GM19238 (cell line): Measurements from ENCODE around the gene BEST2.
"Not testable (repeated sequence)": the region's sequence is repeated elsewhere in the genome, so short reads cannot be mapped to it uniquely, and the experiment has no call there.

Source experiments
- DNase-seq: peaks from one replicate; pipeline ENCODE4 v3.0.0; 2011; ENCODE audit warnings: low spot score; ENCODE audit not compliant: insufficient read length

BEST2 gene

DNA sequence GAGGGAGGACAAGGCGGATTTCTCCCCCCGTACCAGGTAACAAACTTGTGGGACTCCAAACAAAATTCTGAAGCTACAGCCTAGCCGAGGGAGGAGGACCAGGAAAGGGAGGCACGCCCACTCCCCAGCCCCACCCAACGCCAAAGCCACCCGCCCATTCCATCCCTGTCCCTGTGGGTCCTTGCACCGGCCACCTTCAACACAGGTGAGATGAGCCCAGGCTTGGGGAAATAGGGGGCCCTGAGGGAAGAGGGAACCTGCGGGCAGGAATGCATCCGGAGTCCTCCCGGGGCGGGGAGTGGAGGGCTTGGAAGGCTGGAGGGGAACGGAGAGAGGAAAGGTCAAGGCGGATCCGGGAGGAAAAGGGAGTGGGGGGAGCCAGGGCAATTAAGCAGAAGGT is at the start of gene BEST2:
Gene BEST2 (plus strand): TSS at position 157 of the 400 bp plus-strand sequence. CDS start 802 bp downstream, outside the sequence.
- DNase-seq, result no peak

- peak; percentile 44 for DNase-seq
Measured at GRCh38 chr19:12703046-12703445, 48.5 kb upstream of the BEST2 start.

DNA sequence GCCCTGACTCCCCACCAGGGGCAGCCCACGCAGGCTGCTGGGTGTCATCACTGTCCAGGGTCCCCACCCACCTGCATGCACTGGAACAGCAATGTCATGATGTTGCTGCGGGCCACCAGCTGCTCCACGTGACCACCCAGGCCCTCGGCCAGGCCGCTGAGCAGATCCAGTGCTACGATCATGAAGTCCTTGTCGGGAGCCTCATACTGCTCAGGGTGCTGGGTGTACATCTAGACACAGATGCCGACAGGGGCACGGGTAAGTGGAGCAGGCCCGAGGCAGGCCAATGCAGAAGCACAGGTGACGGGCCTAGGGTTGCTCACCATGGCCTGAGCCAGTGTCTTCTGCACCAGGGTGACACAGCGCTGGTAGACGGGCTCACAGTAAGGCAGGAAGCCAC is 46.4 kb upstream of the BEST2 start:
- DNase-seq, result no peak

DNA sequence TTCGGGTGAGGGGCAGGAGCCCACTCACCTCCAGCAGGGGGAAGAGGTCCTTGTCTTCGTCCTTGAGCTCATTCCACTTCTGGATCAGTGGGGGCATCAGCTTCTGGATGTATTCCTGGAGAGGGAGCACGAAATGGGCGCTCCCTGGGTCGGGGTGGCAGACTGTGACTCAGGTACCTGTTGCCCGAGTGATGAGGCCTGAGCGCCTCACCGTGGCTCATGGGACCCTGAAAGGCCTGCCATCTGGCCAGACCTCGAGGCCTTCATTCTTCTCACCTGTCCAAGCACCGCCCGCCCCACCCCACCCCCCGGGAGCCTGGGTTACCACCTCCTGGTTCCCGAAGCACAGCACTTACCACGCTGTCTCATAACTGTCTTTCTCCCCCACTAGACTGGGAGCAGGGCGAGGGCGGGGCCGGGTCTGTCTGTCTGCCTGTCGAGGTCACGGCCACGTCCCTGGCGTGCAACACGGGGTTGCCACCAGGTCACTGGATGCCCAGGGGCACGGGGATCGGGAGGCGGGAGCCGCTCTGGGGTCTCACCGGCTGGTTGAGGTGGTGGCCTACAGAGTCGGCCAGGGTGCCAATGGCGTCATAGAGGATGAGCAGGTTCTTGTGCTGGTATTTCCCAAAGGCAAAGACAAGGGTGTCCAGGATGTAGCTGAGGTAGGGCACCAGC is 45.8 kb upstream of the BEST2 start:
- DNase-seq, result no peak

- DNase-seq, result no peak
Measured at GRCh38 chr19:12706332-12706718, 45.3 kb upstream of the BEST2 start.

- no peak for DNase-seq
Measured at GRCh38 chr19:12708641-12709040, 43.0 kb upstream of the BEST2 start.

DNA sequence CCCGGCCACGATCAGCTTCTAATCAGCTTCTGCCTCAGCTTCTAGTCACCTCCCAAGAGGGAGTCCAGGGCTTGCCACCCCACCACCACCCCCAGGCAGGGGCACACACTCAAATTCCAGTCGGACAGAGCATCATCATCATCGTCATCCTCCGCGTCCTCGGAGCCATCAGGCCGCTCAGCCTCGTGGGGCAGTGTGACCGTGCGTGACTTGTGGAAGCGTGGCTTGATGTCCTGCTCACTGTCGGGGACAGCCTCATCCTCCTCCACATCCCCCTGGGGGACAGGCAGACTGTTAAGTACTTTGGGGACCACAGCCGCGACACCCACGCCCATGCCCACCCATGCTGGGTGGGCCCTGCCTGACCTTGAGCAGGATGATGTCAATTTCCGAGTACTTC is 40.4 kb upstream of the BEST2 start:
- no peak for DNase-seq

DNA sequence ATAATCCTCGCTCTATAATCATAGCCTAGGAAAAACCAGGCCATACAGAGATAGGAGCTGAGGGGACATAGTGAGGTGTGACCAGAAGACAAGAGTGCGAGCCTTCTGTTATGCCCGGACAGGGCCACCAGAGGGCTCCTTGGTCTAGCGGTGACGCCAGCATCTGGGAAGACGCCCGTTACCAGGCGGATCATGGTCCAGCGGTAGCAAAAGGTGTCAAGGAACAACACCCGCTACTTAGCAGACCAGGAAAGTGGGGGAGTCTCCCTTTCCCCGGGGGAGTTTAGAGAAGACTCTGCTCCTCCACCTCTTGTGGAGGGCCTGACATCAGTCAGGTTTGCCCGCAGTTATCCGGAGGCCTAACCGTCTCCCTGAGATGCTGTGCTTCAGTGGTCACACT is 39.5 kb upstream of the BEST2 start:
- DNase-seq, result not testable (repeated sequence)

- not testable (repeated sequence) for DNase-seq
Measured at GRCh38 chr19:12713304-12713703, 38.3 kb upstream of the BEST2 start.

DNA sequence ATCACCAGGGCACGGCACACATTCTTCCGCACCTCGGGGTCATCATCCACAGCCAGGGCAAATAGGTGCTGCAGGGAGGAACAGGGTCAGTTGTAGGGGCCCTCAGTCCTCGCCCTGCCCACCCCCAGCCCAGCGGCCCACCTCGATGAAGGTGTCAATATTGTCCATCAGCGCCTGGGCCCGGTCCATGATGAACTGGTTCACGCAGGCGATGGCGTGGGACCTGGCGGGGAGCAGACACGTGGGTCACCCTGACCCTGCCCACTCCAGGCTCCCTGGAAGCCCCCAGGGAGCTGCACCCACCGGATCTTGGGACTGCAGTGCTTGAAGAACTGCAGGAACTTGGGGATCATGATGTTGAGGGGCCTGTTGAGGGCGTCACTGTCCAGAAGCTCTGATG is 36.5 kb upstream of the BEST2 start:
- no peak for DNase-seq

DNA sequence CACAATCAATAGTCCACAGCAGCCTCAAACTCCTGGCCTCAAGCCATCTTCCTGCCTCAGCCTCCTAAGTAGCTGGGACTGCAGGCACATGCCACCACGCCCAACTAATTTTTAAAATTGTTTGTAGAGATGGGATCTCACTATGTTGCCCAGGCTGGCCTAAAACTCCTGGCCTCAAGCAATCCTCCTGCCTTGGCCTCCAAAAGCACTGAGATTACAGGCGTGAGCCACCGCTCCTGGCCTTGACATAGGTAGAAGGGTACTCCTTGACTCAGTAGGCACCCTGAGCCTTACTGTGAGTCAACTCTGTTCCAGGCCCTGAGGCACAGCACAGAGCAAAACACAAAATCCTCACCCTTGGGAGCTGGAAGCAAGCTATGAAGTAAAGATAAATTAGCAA is 35.7 kb upstream of the BEST2 start:
- no peak for DNase-seq

DNA sequence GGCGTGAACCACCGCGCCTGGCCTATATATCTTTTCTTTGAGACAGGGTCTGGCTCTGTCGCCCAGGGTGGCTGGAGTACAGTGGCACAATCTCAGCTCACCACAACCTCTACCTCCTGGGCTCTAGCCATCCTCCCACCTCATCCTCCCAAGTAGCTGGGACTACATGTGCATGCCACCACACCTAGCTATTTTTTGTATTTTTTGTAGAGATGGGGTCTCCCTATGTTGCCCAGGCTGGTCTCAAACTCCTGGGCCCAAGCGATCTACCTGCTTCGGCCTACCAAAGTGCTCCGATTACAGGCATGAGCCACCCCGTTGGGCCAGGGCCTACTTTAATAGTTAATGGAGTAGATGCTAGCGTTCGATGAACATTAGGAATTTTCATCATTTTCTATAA is 31.3 kb upstream of the BEST2 start:
- DNase-seq, result no peak

- no peak for DNase-seq
Measured at GRCh38 chr19:12720851-12721655, 30.5 kb upstream of the BEST2 start.

GRCh38 chr19:12721656-12722565 is 29.7 kb upstream of the BEST2 start:
- DNase-seq, result peak; percentile 72

DNA sequence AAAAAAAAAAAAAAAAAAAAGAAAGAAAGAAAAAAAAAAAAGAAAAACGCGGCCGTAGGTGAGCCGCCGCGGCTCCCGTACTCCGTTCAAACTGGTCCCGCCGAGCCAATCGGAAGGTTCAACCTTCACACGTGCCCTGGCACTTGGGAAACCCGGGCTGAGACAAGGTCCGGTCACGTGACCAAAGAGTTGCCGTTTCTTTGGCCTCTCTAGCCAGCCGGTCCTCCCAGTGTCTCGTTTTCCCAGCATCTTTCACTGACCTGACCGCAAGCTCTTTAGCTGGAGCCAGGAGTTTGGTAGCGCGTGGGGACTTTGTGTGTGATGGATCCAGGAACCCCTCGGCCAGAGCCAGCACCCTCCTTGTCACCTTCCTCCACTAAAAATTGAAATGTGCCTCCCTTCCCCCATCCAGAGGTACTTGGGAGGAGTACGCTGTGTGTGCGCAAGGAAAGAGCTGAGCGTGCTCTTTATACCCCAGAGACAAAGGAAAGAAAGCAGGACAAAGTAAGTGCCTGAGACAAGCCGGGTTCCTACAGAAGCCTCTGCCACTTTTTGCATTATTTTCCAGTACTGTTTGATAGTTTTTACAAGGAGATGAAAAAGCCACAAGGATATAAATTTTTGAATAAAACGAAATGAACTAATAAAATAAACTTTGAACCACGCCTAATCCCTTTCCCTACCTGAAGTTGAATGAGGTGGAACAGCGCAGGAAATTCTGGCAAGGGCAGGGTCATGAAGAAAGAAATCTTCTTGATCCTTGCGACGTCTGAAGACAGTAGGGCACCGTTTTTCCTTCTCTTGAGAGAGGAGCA is 28.8 kb upstream of the BEST2 start:
- DNase-seq, result peak; percentile 99

DNA sequence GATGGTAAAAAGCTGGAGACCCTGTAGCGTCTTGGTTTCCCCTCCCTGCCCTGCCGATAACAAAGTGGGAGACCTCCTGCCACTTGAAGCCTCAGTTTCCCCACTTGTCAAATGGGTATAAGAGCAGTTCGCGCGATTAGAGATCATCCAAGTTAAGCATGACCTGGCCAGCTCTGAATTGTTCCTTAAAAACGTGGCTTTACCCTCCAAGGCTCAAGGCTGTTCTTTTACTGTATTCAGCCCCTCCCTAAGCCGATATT is 28.3 kb upstream of the BEST2 start:
- no peak for DNase-seq

GRCh38 chr19:12723641-12724426 is 27.8 kb upstream of the BEST2 start, which contains the start of gene TNPO2:
TNPO2 (minus strand) TSS chr19:12723932; CDS start chr19:12720977, 2,955 bp downstream.
- peak; percentile 85 for DNase-seq

- not testable (repeated sequence) for DNase-seq
Measured at GRCh38 chr19:12725612-12726011, 26.0 kb upstream of the BEST2 start.

DNA sequence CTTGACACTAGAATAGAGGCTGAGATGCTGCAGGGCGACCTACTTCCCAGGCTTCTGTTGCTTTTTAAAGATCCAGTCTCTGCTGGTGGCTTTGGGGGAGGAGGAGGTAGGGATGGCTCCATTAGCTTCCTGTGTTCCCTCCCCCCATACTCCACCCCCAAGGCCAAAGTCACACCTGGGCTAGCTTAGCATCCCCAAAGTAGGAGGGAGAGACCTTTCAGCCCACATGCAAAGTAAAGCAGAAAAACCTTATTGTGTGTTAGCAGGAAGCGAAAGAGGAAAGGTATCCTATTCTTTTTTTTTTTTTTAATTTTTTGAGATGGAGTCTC is 24.6 kb upstream of the BEST2 start:
- no peak for DNase-seq

- DNase-seq, result no peak
Measured at GRCh38 chr19:12727745-12728433, 23.7 kb upstream of the BEST2 start.
